MM.1S (cell line): ENCODE results near the gene E2F7.
"Not testable (repeated sequence)": the region's sequence is repeated elsewhere in the genome, so short reads cannot be mapped to it uniquely, and the experiment has no call there.

Experiments
- DNase-seq: peaks from one replicate; pipeline ENCODE4 v3.0.0-alpha.2; 2015
- H2AFZ ChIP-seq: fragments of 300-600 bp; sonication (generic); 2 replicates; pipeline ENCODE4 v1.6.0; 2016; ENCODE audit warnings: antibody characterized with exemption, low read length
- H3F3A ChIP-seq: fragments of 300-600 bp; sonication (generic); 2 replicates; pipeline ENCODE4 v1.6.1; 2016; ENCODE audit warnings: mild to moderate bottlenecking, antibody characterized with exemption, low read length, moderate library complexity, mixed read lengths; ENCODE audit not compliant: insufficient read depth
- H3K27ac ChIP-seq: fragments of 300-600 bp; sonication (generic); 2 replicates; pipeline ENCODE4 v1.5.1; 2016; ENCODE audit warnings: mild to moderate bottlenecking, low read length
- H3K27me3 ChIP-seq: fragments of 300-600 bp; sonication (generic); replicated peaks from 2 replicates; pipeline ENCODE4 v1.6.0; 2016; ENCODE audit warnings: low read length; ENCODE audit not compliant: insufficient read depth
- H3K36me3 ChIP-seq: fragments of 300-600 bp; sonication (generic); replicated peaks from 2 replicates; pipeline ENCODE4 v1.6.1; 2016; ENCODE audit warnings: mild to moderate bottlenecking, low read length, mixed read lengths; ENCODE audit not compliant: insufficient read depth
- H3K4me1 ChIP-seq: fragments of 300-600 bp; sonication (generic); 2 replicates; pipeline ENCODE4 v1.6.1; 2016; ENCODE audit warnings: low read length, mixed read lengths
- H3K4me2 ChIP-seq: fragments of 300-600 bp; sonication (generic); 2 replicates; pipeline ENCODE4 v1.6.0; 2016; ENCODE audit warnings: low read depth, low read length
- H3K4me3 ChIP-seq: fragments of 300-600 bp; sonication (generic); 2 replicates; pipeline ENCODE4 v1.5.1; 2016; ENCODE audit warnings: low read length, mixed read lengths
- H3K79me2 ChIP-seq: fragments of 300-600 bp; sonication (generic); 2 replicates; pipeline ENCODE4 v1.6.1; 2016; ENCODE audit warnings: mixed run types, low read length, mixed read lengths
- H3K9ac ChIP-seq: fragments of 300-600 bp; sonication (generic); 2 replicates; pipeline ENCODE4 v1.6.1; 2016; ENCODE audit warnings: low read length, mixed read lengths
- H3K9me2 ChIP-seq: fragments of 300-600 bp; sonication (generic); replicated peaks from 2 replicates; pipeline ENCODE4 v1.6.1; 2016; ENCODE audit warnings: mild to moderate bottlenecking, low read length, mixed read lengths; ENCODE audit not compliant: insufficient read depth
- H3K9me3 ChIP-seq: fragments of 300-600 bp; sonication (generic); replicated peaks from 2 replicates; pipeline ENCODE4 v1.6.1; 2016; ENCODE audit warnings: mild to moderate bottlenecking, low read length, mixed read lengths; ENCODE audit not compliant: insufficient read depth
- H4K20me1 ChIP-seq: fragments of 300-600 bp; sonication (generic); 2 replicates; pipeline ENCODE4 v1.6.1; 2016; ENCODE audit warnings: mild to moderate bottlenecking, low read length, moderate library complexity, mixed read lengths; ENCODE audit not compliant: insufficient read depth
- EZH2 ChIP-seq: fragments of 300-600 bp; sonication (generic); optimal IDR thresholded peaks from 2 replicates; pipeline ENCODE3; 2017; ENCODE audit warnings: low read depth, mild to moderate bottlenecking, antibody characterized with exemption, low read length, mixed read lengths
- EZH2phosphoT487 ChIP-seq: fragments of 300-600 bp; sonication (generic); IDR thresholded peaks from 2 replicates; pipeline ENCODE4 v1.6.1; 2018; ENCODE audit warnings: antibody characterized with exemption, low read length
- TF ChIP-seq, protein P1 (sequence below): fragments of 300-600 bp; sonication (generic); IDR thresholded peaks from 2 replicates; pipeline ENCODE4 v1.5.1; 2016; ENCODE audit warnings: antibody characterized with exemption, low read length, mixed read lengths

The E2F7 gene

DNA sequence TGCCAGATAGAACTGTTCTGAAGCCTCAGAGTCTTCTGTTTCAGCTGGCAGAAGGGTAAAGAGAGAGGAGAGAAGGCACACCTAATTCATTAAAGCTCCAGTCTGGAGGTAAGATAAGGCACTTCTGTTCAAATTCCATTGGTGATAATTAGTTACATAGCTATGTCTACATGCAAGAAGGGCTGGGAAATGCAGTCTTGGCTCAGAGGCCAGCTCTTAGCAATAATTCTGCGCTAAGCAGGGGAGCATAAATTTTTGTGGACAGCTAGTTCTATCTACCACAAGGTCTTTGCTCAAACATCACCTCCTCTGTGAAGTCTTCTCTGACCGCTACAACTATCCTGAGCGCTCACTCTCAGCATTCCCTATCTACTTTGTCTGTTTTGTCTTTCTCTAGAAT lies 14.3 kb upstream of the E2F7 start:
- H3K27me3 ChIP-seq, result no peaks in the 10 kb centered on the region
- no peak overlapping the region for H3K4me3 ChIP-seq
- DNase-seq, result no peak
- H3K4me1 ChIP-seq, result no peaks in the 10 kb centered on the region
- no peaks in the 10 kb centered on the region for H3K9me3 ChIP-seq
- no peak for TF ChIP-seq EZH2
- H3K27ac ChIP-seq, result no peak overlapping the region
- H2AFZ ChIP-seq, result no peak overlapping the region
- no peaks in the 10 kb centered on the region for H3K36me3 ChIP-seq
- no peak overlapping the region for H3K4me2 ChIP-seq
- H3K9me2 ChIP-seq, result no peaks in the 10 kb centered on the region
- no peaks in the 10 kb centered on the region for H4K20me1 ChIP-seq
- H3F3A ChIP-seq, result no peaks in the 10 kb centered on the region
- no peaks in the 10 kb centered on the region for H3K79me2 ChIP-seq
- no peak overlapping the region for H3K9ac ChIP-seq

- H3K36me3 ChIP-seq, result no peaks in the 10 kb centered on the region
- H3K27ac ChIP-seq, result no peak overlapping the region
- H3F3A ChIP-seq, result no peaks in the 10 kb centered on the region
- no peak for DNase-seq
- no peaks in the 10 kb centered on the region for H4K20me1 ChIP-seq
- H3K4me1 ChIP-seq, result no peaks in the 10 kb centered on the region
- H3K9ac ChIP-seq, result no peak overlapping the region
- H3K79me2 ChIP-seq, result no peaks in the 10 kb centered on the region
- no peaks in the 10 kb centered on the region for H3K27me3 ChIP-seq
- no peaks in the 10 kb centered on the region for H3K9me2 ChIP-seq
- H2AFZ ChIP-seq, result no peak overlapping the region
- H3K4me2 ChIP-seq, result no peak overlapping the region
- no peaks in the 10 kb centered on the region for H3K9me3 ChIP-seq
- TF ChIP-seq EZH2 (no peak), EZH2phosphoT487 (no peak)
- TF ChIP-seq, protein P1, sequence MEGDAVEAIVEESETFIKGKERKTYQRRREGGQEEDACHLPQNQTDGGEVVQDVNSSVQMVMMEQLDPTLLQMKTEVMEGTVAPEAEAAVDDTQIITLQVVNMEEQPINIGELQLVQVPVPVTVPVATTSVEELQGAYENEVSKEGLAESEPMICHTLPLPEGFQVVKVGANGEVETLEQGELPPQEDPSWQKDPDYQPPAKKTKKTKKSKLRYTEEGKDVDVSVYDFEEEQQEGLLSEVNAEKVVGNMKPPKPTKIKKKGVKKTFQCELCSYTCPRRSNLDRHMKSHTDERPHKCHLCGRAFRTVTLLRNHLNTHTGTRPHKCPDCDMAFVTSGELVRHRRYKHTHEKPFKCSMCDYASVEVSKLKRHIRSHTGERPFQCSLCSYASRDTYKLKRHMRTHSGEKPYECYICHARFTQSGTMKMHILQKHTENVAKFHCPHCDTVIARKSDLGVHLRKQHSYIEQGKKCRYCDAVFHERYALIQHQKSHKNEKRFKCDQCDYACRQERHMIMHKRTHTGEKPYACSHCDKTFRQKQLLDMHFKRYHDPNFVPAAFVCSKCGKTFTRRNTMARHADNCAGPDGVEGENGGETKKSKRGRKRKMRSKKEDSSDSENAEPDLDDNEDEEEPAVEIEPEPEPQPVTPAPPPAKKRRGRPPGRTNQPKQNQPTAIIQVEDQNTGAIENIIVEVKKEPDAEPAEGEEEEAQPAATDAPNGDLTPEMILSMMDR, result no peak
- H3K4me3 ChIP-seq, result no peak overlapping the region
Measured at GRCh38 chr12:77078231-77078630, 12.9 kb upstream of the E2F7 start.

DNA sequence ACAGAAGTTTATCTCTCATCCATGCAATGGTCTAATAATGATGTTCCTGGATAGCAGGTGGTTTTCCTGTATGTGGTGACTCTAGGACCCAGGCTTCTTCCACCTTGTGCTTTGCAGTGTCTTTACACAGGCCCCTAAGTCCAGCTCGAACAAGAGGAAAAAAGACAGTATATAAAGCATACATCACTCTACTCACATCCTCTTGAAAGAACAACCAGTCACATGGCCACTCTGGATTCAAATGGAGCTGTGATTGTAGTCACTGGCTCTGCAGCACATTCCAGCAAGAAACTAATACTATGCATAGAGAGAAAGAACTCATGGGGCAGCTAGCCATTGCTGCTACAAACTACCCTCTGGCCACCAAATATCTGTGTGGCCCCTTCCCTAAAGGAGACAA lies 11.5 kb upstream of the E2F7 start:
- Histone ChIP-seq H3F3A (no peaks in the 10 kb centered on the region), H3K9ac (no peak overlapping the region), H3K4me1 (no peaks in the 10 kb centered on the region), H3K27ac (no peak overlapping the region), H3K36me3 (no peaks in the 10 kb centered on the region), H2AFZ (no peak overlapping the region), H4K20me1 (no peaks in the 10 kb centered on the region), H3K4me2 (no peak overlapping the region), H3K9me3 (no peaks in the 10 kb centered on the region), H3K9me2 (no peaks in the 10 kb centered on the region), H3K27me3 (no peaks in the 10 kb centered on the region), H3K4me3 (no peak overlapping the region), H3K79me2 (no peaks in the 10 kb centered on the region)
- DNase-seq, result no peak
- TF ChIP-seq EZH2 (no peak), EZH2phosphoT487 (no peak)
- TF ChIP-seq, protein P1, result no peak

DNA sequence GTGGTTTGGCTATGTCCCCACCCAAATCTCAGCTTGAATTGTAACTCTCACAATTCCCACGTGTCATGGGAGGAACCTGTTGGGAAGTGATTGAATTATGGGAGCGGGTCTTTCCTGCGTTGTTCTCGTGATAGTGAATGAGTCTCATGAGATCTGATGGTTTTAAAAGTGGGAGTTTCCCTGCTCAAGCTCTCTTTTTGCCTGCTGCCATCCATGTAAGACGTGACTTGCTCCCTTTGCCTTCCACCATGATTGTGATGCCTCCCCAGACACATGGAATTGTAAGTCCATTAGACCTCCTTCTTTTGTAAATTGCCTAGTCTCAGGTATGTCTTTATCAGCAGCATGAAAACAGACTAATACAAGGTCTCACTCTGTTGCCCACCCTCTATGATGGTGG lies 8.5 kb upstream of the E2F7 start:
- Histone ChIP-seq H3K4me1 (peaks cover 16% of the 10 kb centered on the region), H3F3A (peaks cover 13% of the 10 kb centered on the region; the same call in 1 of the 2 replicates)
- H2AFZ ChIP-seq, H3K4me2 ChIP-seq, H4K20me1 ChIP-seq, H3K9me3 ChIP-seq, H3K4me3 ChIP-seq, H3K36me3 ChIP-seq, H3K79me2 ChIP-seq, H3K9ac ChIP-seq, DNase-seq, H3K27me3 ChIP-seq, H3K9me2 ChIP-seq, H3K27ac ChIP-seq: not testable (repeated sequence)
